GM23338 (cell line): Measurements from ENCODE around the gene FBXL19. TPM values are rescaled to one million over a fixed set of nuclear protein-coding genes. Genes with fewer than 3 reads are reported as not detected.

Experiments used
- ATAC-seq: fragments of 200-7000 bp; cut with Tn5 transposase; 3 replicates; pipeline ENCODE4 v1.9.1; 2020
- DNase-seq: peaks from one replicate; pipeline ENCODE4 v3.0.0-alpha.2; 2015; ENCODE audit warnings: low spot score
- H2AFZ ChIP-seq: fragments of 200-600 bp; sonication (generic); 2 replicates; pipeline ENCODE4 v1.8.0; 2016; ENCODE audit warnings: antibody characterized with exemption, mild to moderate bottlenecking, moderate library complexity
- H3F3A ChIP-seq: fragments of 200-600 bp; sonication (generic); replicated peaks from 2 replicates; pipeline ENCODE4 v1.8.0; 2017; ENCODE audit warnings: antibody characterized with exemption, mixed run types, low read depth
- H3K27ac ChIP-seq: fragments of 200-600 bp; sonication (generic); 2 replicates; pipeline ENCODE4 v1.6.1; 2016; ENCODE audit warnings: low read depth
- H3K27me3 ChIP-seq: fragments of 200-600 bp; sonication (generic); 2 replicates; pipeline ENCODE4 v1.8.0; 2016; ENCODE audit warnings: mild to moderate bottlenecking, mixed run types, moderate library complexity; ENCODE audit not compliant: insufficient read depth
- H3K36me3 ChIP-seq: fragments of 200-600 bp; sonication (generic); 2 replicates; pipeline ENCODE4 v1.8.0; 2016; ENCODE audit warnings: mild to moderate bottlenecking; ENCODE audit not compliant: insufficient read depth
- H3K4me1 ChIP-seq: fragments of 200-600 bp; sonication (generic); 2 replicates; pipeline ENCODE4 v1.8.0; 2016; ENCODE audit warnings: mild to moderate bottlenecking, moderate library complexity; ENCODE audit not compliant: insufficient read depth
- H3K4me2 ChIP-seq: fragments of 200-600 bp; sonication (generic); 2 replicates; pipeline ENCODE4 v1.7.1; 2017; ENCODE audit warnings: mixed run types
- H3K4me3 ChIP-seq: fragments of 200-600 bp; sonication (generic); 2 replicates; pipeline ENCODE4 v1.6.1; 2016; ENCODE audit warnings: mixed run types
- H3K79me2 ChIP-seq: fragments of 200-600 bp; sonication (generic); replicated peaks from 2 replicates; pipeline ENCODE4 v1.8.0; 2017; ENCODE audit warnings: mild to moderate bottlenecking; ENCODE audit not compliant: insufficient read depth
- H3K9me2 ChIP-seq: fragments of 200-600 bp; sonication (generic); 2 replicates; pipeline ENCODE4 v1.8.0; 2017; ENCODE audit not compliant: insufficient read depth
- H4K20me1 ChIP-seq: fragments of 200-600 bp; sonication (generic); replicated peaks from 2 replicates; pipeline ENCODE4 v1.8.0; 2017; ENCODE audit warnings: mild to moderate bottlenecking; ENCODE audit not compliant: insufficient read depth
- H3K27ac Mint-ChIP-seq: 2 replicates; pipeline ENCODE4 v1.8.0; 2020; ENCODE audit warnings: inconsistent platforms, mild to moderate bottlenecking, moderate library complexity, mixed read lengths
- H3K27me3 Mint-ChIP-seq: 3 replicates; pipeline ENCODE4 v1.8.0; 2022; ENCODE audit warnings: low read depth, mild to moderate bottlenecking, moderate library complexity, mixed read lengths, inconsistent platforms; ENCODE audit not compliant: insufficient read depth, poor library complexity
- H3K36me3 Mint-ChIP-seq: 3 replicates; pipeline ENCODE4 v1.8.0; 2021; ENCODE audit warnings: low read depth, mild to moderate bottlenecking, inconsistent platforms, moderate library complexity, mixed read lengths
- H3K4me1 Mint-ChIP-seq: 3 replicates; pipeline ENCODE4 v1.8.0; 2020; ENCODE audit warnings: mild to moderate bottlenecking, inconsistent platforms, mixed read lengths
- H3K4me3 Mint-ChIP-seq: 3 replicates; pipeline ENCODE4 v1.8.0; 2021; ENCODE audit warnings: moderate library complexity, mild to moderate bottlenecking, inconsistent platforms, mixed read lengths
- H3K9me3 Mint-ChIP-seq: 3 replicates; pipeline ENCODE4 v1.8.0; 2020; ENCODE audit warnings: moderate library complexity, mild to moderate bottlenecking, inconsistent platforms, mixed read lengths
- CREB1 ChIP-seq: fragments of 250-450 bp; sonication (Bioruptor Pico); IDR thresholded peaks from 2 replicates; pipeline ENCODE4 v1.5.0; 2020; ENCODE audit warnings: low read depth, mild to moderate bottlenecking, moderate library complexity
- EZH2 ChIP-seq: fragments of 200-600 bp; sonication (generic); IDR thresholded peaks from one replicate; pipeline ENCODE4 v1.8.0; 2017; ENCODE audit warnings: antibody characterized with exemption, mild to moderate bottlenecking, low read depth; ENCODE audit not compliant: unreplicated experiment
- EZH2phosphoT487 ChIP-seq: fragments of 200-600 bp; sonication (generic); IDR thresholded peaks from one replicate; pipeline ENCODE4 v1.8.1; 2018; ENCODE audit warnings: antibody characterized with exemption; ENCODE audit not compliant: unreplicated experiment
- JUNB ChIP-seq: IDR thresholded peaks from one replicate; pipeline ENCODE4 v1.6.1; 2016; ENCODE audit warnings: antibody characterized with exemption; ENCODE audit not compliant: unreplicated experiment
- NANOG ChIP-seq: IDR thresholded peaks from 2 replicates; pipeline ENCODE4 v1.6.1; 2016; ENCODE audit warnings: antibody characterized with exemption, borderline replicate concordance
- POLR2AphosphoS5 ChIP-seq: IDR thresholded peaks from 2 replicates; pipeline ENCODE4 v1.6.1; 2016; ENCODE audit warnings: antibody characterized with exemption, low read depth
- STAT1 ChIP-seq: IDR thresholded peaks from one replicate; pipeline ENCODE4 v1.6.1; 2016; ENCODE audit warnings: antibody characterized with exemption; ENCODE audit not compliant: unreplicated experiment
- ZNF114 ChIP-seq: fragments of 250-450 bp; sonication (Bioruptor Pico); IDR thresholded peaks from 2 replicates; pipeline ENCODE4 v1.5.0; 2020; ENCODE audit warnings: mild to moderate bottlenecking, moderate library complexity
- ZNF331 ChIP-seq: fragments of 250-450 bp; sonication (Bioruptor Pico); IDR thresholded peaks from 2 replicates; pipeline ENCODE4 v1.5.0; 2020; ENCODE audit warnings: low read depth, mild to moderate bottlenecking, moderate library complexity
- polyA plus RNA-seq: library from polyadenylated mRNA; unstranded; fragments of >200 nt; fragmentation: Nextera tagmentation; extraction: Ambion mirVana; gene quantifications from 2 replicates; pipeline ENCODE4 v1.2.1, GENCODE V29; 2016
- total RNA-seq: library from RNA; depleted of rRNA; stranded (reverse); fragments of >200 nt; shearing (Covaris generic); gene quantifications from 2 replicates; pipeline ENCODE4 v1.2.3, GENCODE V29; 2014
- TF ChIP-seq, protein P1 (sequence below), 2 experiments: fragments of 200-600 bp in 1 of 2; sonication (generic) in 1 of 2; conservative IDR thresholded peaks; 2 replicates each; pipeline versions ENCODE4 v1.5.1 to v1.6.1; 2016 to 2017; ENCODE audit warnings: antibody characterized with exemption in 2 of 2, low read depth in 2 of 2, mild to moderate bottlenecking in 2 of 2, moderate library complexity in 1 of 2
- TF ChIP-seq, protein P2 (sequence below): IDR thresholded peaks from 2 replicates; pipeline ENCODE4 v1.6.1; 2016; ENCODE audit warnings: antibody characterized with exemption
- TF ChIP-seq, protein P3 (sequence below): IDR thresholded peaks from one replicate; pipeline ENCODE4 v1.6.1; 2018; ENCODE audit warnings: antibody characterized with exemption; ENCODE audit not compliant: unreplicated experiment
- TF ChIP-seq, protein P4 (sequence below): fragments of 250-450 bp; sonication (Bioruptor Pico); IDR thresholded peaks from 2 replicates; pipeline ENCODE4 v1.5.0; 2020; ENCODE audit warnings: mild to moderate bottlenecking, moderate library complexity

Gene FBXL19
- total and polyA plus RNA-seq, 2 experiments from 2014 or later: 12.5 to 71.5 TPM

DNA sequence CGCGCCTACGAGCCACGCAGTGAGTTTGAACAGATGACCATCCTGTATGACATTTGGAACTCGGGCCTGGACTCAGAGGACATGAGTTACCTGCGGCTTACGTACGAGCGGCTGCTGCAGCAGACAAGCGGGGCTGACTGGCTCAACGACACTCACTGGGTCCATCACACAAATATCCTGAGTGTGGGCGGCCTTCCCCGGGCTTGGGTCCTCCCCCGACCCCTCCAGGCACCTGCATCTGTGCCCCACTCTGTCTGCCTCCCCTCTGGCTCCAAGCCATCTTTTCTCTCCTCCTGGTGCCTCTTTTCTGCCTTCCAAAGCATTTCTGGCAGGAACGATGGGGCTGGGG, 56.6 kb downstream of the FBXL19 start:
- H3K27ac ChIP-seq: no peak overlapping the region

More for the DNA sequence above, 56.6 kb downstream of the FBXL19 start:
- Mint-ChIP-seq H3K4me3 (no peak overlapping the region), H3K4me1 (no peaks in the 10 kb centered on the region), H3K36me3 (peaks cover 54% of the 10 kb centered on the region), H3K27me3 (peaks cover 14% of the 10 kb centered on the region), H3K27ac (no peak overlapping the region), H3K9me3 (peaks cover 2% of the 10 kb centered on the region; the same call in 1 of the 3 replicates)
- Histone ChIP-seq H4K20me1 (peaks cover 16% of the 10 kb centered on the region), H3K9me2 (no peaks in the 10 kb centered on the region), H3K4me1 (no peaks in the 10 kb centered on the region), H3K27me3 (no peaks in the 10 kb centered on the region), H2AFZ (no peak overlapping the region), H3K4me3 (no peak overlapping the region), H3K79me2 (no peaks in the 10 kb centered on the region), H3K4me2 (no peak overlapping the region), H3F3A (peaks cover 11% of the 10 kb centered on the region), H3K36me3 (peaks cover 9% of the 10 kb centered on the region; the same call in 1 of the 2 replicates)
- no peak for DNase-seq
- TF ChIP-seq JUNB: no peak
- no peak for TF ChIP-seq NANOG
- TF ChIP-seq, protein P1, sequence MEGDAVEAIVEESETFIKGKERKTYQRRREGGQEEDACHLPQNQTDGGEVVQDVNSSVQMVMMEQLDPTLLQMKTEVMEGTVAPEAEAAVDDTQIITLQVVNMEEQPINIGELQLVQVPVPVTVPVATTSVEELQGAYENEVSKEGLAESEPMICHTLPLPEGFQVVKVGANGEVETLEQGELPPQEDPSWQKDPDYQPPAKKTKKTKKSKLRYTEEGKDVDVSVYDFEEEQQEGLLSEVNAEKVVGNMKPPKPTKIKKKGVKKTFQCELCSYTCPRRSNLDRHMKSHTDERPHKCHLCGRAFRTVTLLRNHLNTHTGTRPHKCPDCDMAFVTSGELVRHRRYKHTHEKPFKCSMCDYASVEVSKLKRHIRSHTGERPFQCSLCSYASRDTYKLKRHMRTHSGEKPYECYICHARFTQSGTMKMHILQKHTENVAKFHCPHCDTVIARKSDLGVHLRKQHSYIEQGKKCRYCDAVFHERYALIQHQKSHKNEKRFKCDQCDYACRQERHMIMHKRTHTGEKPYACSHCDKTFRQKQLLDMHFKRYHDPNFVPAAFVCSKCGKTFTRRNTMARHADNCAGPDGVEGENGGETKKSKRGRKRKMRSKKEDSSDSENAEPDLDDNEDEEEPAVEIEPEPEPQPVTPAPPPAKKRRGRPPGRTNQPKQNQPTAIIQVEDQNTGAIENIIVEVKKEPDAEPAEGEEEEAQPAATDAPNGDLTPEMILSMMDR (conservative IDR thresholded peaks at IDR 0.05; ENCODE audit: low read depth in 2 of 2): no peak
- TF ChIP-seq POLR2AphosphoS5: no peak
- TF ChIP-seq, protein P2, sequence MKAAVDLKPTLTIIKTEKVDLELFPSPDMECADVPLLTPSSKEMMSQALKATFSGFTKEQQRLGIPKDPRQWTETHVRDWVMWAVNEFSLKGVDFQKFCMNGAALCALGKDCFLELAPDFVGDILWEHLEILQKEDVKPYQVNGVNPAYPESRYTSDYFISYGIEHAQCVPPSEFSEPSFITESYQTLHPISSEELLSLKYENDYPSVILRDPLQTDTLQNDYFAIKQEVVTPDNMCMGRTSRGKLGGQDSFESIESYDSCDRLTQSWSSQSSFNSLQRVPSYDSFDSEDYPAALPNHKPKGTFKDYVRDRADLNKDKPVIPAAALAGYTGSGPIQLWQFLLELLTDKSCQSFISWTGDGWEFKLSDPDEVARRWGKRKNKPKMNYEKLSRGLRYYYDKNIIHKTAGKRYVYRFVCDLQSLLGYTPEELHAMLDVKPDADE: no peak
- no peak for TF ChIP-seq STAT1
- no peak for TF ChIP-seq EZH2phosphoT487
- TF ChIP-seq CREB1 (CRISPR knock-in tag): no peak
- TF ChIP-seq ZNF114 (CRISPR knock-in tag): no peak
- TF ChIP-seq, protein P3, sequence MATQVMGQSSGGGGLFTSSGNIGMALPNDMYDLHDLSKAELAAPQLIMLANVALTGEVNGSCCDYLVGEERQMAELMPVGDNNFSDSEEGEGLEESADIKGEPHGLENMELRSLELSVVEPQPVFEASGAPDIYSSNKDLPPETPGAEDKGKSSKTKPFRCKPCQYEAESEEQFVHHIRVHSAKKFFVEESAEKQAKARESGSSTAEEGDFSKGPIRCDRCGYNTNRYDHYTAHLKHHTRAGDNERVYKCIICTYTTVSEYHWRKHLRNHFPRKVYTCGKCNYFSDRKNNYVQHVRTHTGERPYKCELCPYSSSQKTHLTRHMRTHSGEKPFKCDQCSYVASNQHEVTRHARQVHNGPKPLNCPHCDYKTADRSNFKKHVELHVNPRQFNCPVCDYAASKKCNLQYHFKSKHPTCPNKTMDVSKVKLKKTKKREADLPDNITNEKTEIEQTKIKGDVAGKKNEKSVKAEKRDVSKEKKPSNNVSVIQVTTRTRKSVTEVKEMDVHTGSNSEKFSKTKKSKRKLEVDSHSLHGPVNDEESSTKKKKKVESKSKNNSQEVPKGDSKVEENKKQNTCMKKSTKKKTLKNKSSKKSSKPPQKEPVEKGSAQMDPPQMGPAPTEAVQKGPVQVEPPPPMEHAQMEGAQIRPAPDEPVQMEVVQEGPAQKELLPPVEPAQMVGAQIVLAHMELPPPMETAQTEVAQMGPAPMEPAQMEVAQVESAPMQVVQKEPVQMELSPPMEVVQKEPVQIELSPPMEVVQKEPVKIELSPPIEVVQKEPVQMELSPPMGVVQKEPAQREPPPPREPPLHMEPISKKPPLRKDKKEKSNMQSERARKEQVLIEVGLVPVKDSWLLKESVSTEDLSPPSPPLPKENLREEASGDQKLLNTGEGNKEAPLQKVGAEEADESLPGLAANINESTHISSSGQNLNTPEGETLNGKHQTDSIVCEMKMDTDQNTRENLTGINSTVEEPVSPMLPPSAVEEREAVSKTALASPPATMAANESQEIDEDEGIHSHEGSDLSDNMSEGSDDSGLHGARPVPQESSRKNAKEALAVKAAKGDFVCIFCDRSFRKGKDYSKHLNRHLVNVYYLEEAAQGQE: no peak
- TF ChIP-seq EZH2: no peak
- TF ChIP-seq, protein P4, sequence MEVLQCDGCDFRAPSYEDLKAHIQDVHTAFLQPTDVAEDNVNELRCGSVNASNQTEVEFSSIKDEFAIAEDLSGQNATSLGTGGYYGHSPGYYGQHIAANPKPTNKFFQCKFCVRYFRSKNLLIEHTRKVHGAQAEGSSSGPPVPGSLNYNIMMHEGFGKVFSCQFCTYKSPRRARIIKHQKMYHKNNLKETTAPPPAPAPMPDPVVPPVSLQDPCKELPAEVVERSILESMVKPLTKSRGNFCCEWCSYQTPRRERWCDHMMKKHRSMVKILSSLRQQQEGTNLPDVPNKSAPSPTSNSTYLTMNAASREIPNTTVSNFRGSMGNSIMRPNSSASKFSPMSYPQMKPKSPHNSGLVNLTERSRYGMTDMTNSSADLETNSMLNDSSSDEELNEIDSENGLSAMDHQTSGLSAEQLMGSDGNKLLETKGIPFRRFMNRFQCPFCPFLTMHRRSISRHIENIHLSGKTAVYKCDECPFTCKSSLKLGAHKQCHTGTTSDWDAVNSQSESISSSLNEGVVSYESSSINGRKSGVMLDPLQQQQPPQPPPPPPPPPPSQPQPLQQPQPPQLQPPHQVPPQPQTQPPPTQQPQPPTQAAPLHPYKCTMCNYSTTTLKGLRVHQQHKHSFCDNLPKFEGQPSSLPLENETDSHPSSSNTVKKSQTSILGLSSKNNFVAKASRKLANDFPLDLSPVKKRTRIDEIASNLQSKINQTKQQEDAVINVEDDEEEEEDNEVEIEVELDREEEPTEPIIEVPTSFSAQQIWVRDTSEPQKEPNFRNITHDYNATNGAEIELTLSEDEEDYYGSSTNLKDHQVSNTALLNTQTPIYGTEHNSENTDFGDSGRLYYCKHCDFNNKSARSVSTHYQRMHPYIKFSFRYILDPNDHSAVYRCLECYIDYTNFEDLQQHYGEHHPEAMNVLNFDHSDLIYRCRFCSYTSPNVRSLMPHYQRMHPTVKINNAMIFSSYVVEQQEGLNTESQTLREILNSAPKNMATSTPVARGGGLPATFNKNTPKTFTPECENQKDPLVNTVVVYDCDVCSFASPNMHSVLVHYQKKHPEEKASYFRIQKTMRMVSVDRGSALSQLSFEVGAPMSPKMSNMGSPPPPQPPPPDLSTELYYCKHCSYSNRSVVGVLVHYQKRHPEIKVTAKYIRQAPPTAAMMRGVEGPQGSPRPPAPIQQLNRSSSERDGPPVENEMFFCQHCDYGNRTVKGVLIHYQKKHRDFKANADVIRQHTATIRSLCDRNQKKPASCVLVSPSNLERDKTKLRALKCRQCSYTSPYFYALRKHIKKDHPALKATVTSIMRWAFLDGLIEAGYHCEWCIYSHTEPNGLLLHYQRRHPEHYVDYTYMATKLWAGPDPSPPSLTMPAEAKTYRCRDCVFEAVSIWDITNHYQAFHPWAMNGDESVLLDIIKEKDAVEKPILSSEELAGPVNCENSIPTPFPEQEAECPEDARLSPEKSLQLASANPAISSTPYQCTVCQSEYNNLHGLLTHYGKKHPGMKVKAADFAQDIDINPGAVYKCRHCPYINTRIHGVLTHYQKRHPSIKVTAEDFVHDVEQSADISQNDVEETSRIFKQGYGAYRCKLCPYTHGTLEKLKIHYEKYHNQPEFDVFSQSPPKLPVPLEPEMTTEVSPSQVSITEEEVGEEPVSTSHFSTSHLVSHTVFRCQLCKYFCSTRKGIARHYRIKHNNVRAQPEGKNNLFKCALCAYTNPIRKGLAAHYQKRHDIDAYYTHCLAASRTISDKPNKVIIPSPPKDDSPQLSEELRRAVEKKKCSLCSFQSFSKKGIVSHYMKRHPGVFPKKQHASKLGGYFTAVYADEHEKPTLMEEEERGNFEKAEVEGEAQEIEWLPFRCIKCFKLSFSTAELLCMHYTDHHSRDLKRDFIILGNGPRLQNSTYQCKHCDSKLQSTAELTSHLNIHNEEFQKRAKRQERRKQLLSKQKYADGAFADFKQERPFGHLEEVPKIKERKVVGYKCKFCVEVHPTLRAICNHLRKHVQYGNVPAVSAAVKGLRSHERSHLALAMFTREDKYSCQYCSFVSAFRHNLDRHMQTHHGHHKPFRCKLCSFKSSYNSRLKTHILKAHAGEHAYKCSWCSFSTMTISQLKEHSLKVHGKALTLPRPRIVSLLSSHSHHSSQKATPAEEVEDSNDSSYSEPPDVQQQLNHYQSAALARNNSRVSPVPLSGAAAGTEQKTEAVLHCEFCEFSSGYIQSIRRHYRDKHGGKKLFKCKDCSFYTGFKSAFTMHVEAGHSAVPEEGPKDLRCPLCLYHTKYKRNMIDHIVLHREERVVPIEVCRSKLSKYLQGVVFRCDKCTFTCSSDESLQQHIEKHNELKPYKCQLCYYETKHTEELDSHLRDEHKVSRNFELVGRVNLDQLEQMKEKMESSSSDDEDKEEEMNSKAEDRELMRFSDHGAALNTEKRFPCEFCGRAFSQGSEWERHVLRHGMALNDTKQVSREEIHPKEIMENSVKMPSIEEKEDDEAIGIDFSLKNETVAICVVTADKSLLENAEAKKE (CRISPR knock-in tag): no peak
- no peak for TF ChIP-seq ZNF331 (CRISPR knock-in tag)
- ATAC-seq: no peak
